GM21576 (cell line): ENCODE data around the gene ZNRF3.
"Not testable (repeated sequence)": the region's sequence is repeated elsewhere in the genome, so short reads cannot be mapped to it uniquely, and the experiment has no call there.

ENCODE experiments used
- ATAC-seq: cut with Tn5 transposase; IDR thresholded peaks from one replicate; pipeline ENCODE4 v1.9.1; 2021; ENCODE audit warnings: mild to moderate bottlenecking, moderate library complexity; ENCODE audit not compliant: unreplicated experiment

The ZNRF3 gene

GRCh38 chr22:29030016-29030617 is 146.7 kb downstream of the ZNRF3 start:
- ATAC-seq = no peak

DNA sequence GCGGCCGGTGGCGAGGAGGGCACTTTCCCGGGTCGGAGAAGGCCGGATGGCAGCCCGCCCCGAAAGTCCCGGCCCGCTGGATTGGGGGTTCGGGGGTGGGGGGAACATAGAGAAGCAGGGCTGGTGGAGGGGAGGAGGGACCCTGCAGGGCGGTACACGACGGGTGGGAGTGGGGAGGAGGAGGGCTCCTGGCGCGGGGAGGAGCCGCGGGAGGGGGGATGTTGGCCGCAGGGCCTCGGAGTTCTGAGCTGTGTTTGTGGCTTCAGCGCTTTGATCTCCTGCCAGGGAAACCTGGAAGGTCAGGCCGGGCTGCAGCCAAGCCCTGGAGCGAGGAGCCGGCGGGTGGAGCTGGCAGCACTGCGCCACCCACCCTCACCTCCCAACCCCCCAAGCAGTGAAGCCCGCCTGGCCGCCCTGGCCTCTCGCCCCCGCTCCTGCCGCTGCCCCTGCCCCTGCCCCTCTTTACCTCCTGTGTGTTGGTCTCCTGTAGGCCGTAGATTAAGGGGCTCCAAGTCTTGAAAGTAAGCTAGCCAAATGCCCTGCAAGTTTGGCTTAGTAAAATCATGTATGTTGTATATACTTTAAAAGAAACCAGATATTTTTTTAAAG is 147.3 kb downstream of the ZNRF3 start:
- ATAC-seq = no peak

GRCh38 chr22:29031227-29032011 is 148.0 kb downstream of the ZNRF3 start:
- no peak for ATAC-seq

- ATAC-seq = no peak
Observed at GRCh38 chr22:29032014-29032475, 148.7 kb downstream of the ZNRF3 start.

DNA sequence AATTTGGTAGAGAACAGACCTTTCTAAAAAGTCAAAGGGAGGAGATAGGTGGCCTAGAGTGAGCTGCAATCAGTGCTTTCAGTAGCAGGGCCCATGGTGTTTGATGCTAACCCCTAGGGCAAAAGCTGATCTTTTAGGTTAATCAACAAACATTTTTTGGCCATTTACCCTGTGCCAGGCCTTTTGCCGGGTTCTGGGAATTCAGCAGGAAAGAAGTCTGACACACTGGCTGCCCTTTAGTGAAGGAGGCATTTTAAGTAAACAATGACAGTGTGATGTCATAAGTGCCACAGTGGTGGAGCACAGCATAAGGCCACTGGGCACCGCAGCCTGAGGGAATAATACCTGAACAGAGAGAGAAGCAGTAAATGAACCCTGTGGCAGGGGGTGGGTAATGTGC is 149.2 kb downstream of the ZNRF3 start:
- no peak for ATAC-seq

- ATAC-seq = no peak
Observed at GRCh38 chr22:29037340-29037932, 154.1 kb downstream of the ZNRF3 start.

DNA sequence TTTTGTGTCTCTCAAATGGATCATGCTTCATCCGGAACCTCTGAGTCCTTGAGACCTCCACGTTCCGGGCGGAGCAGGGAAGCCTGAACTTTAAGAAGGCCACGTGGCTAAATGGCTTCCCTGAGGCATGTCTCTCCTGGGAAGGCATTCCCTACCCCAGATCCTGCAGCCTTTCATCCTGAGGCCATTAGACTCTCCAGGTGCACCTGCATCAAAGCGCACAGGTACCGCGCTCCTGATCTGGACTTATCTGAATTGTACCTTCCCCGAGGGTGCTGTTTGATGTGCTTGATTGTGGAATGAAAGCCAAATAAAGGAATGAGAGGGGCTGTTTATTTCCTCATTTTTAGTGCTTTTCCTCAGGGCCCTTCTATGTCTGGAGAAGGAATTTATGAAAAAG is 155.8 kb downstream of the ZNRF3 start:
- no peak for ATAC-seq

- ATAC-seq = not testable (repeated sequence)
Observed at GRCh38 chr22:29039684-29040083, 156.3 kb downstream of the ZNRF3 start.

- no peak for ATAC-seq
Observed at GRCh38 chr22:29040385-29041275, 157.3 kb downstream of the ZNRF3 start.

GRCh38 chr22:29041408-29041807 is 158.0 kb downstream of the ZNRF3 start:
- no peak for ATAC-seq

- ATAC-seq = no peak
Observed at GRCh38 chr22:29043906-29044575, 160.7 kb downstream of the ZNRF3 start.

GRCh38 chr22:29044657-29045176 is 161.3 kb downstream of the ZNRF3 start:
- no peak for ATAC-seq

- ATAC-seq = no peak
Observed at GRCh38 chr22:29048822-29049654, 165.7 kb downstream of the ZNRF3 start.

DNA sequence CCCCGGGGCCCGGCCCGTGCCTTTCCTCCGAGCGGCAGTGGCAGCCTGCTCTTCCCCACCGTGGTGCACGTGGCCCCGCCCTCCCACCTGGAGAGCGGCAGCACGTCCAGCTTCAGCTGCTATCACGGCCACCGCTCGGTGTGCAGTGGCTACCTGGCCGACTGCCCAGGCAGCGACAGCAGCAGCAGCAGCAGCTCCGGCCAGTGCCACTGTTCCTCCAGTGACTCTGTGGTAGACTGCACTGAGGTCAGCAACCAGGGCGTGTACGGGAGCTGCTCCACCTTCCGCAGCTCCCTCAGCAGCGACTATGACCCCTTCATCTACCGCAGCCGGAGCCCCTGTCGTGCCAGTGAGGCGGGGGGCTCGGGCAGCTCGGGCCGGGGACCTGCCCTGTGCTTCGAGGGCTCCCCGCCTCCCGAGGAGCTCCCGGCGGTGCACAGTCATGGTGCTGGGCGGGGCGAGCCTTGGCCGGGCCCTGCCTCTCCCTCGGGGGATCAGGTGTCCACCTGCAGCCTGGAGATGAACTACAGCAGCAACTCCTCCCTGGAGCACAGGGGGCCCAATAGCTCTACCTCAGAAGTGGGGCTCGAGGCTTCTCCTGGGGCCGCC is 166.4 kb downstream of the ZNRF3 start:
- ATAC-seq = no peak

GRCh38 chr22:29050457-29050856 is 167.1 kb downstream of the ZNRF3 start:
- no peak for ATAC-seq

DNA sequence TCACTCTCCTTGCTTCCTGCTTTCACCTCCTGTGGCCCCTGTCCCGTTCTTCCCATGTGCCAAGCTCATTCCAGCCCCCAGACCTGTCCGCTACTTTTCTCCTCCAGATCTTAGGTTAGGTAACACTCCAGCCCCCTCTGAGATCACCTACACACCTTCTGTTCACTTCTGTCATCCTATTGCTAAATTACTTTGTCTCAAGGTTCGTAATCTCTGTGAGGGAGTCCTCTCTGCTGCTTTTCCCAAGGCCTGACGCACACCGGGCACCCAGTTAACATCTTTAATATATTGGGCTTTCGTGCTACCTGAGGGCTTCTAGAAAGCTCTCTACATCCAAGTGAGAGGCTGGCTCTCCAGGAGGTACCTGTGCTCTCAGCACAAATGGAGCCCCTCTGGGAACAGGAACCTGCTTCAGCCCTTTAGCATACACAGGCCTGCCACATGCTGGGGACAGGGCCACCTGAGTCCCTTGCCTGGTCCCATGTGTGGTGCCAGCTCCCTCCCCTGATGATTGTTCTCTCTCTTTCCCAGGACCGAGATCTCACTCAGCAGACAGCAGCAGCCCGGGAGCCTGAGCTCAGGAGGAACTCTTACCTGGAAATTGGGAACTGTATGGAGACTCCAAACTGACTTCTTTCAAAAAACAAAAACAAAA is 169.8 kb downstream of the ZNRF3 start:
- ATAC-seq = no peak

DNA sequence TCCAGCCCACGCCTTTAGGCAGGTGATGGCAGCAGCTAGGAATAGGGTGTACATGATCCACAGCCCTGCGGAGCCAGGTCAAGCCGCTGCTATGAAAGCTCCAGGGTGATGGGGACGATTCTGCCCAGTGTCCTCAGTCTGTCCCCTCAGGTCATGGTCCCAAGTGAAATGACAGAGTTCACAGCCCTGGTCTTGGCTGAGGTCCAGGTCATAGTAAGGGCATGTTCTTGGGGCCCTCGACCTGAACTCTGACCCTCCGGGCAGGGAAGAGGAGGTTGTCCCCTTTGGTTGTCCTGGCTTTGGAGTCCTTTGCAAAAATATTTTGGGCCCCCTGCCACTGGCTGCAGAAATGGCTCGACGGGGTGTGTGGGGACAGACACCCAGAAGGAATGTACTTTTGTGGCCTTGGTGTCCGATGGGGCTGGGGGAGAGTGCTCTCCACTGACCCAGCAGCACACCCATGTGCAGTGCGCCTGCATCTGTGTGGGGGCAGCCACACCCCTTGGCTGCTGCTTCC is 170.9 kb downstream of the ZNRF3 start:
- no peak for ATAC-seq
